ENCODE measurements around the gene MYBPHL. TPM values are rescaled to one million over a fixed set of nuclear protein-coding genes. Genes with fewer than 3 reads are reported as not detected.

Gene MYBPHL
- polyA plus RNA-seq, 1 of the 3 experiments (the other 2 are of a cell fraction), result 0.07 TPM

- no peaks in the 10 kb centered on the region for H3F3A ChIP-seq (replicated peaks; ENCODE audit: insufficient read depth)
- no peak for TF ChIP-seq MEF2A (IDR thresholded peaks at IDR 0.05; ENCODE audit: borderline replicate concordance, low read depth)
- no peak for TF ChIP-seq RCOR1 (IDR thresholded peaks at IDR 0.05; ENCODE audit: low read length)
- no peak for TF ChIP-seq FOXJ3 (CRISPR knock-in tag; IDR thresholded peaks at IDR 0.05)
- no peak for TF ChIP-seq RXRA (IDR thresholded peaks at IDR 0.05; ENCODE audit: borderline replicate concordance, low read depth)
- no peak for TF ChIP-seq EP300 (IDR thresholded peaks at IDR 0.05; ENCODE audit: borderline replicate concordance in 1 of 2, low read depth in 1 of 2, low read length in 1 of 2)
- ChIA-PET POLR2A (no interaction called here), CTCF (interaction anchor here (1.3 to 4.9 kb wide), 2 partner anchors 11 to 129 kb away, joined by 4 to 32 read pairs; partner anchors contain the start of gene SORT1)
- no peak overlapping the region for H3K9ac ChIP-seq
- no peaks in the 10 kb centered on the region for H3K9me2 ChIP-seq
- peaks cover 6 to 9% of the 10 kb centered on the region in 2 experiments for H3K4me1 ChIP-seq (ENCODE audit: control insufficient read depth in 1 of 2, insufficient read depth in 2 of 2, low read depth in 1 of 2, low read length in 1 of 2)
- H3K36me3 ChIP-seq (replicated peaks in 1 of 2; ENCODE audit: control insufficient read depth in 1 of 2, insufficient read depth in 2 of 2, low read length in 1 of 2), result no peaks in the 10 kb centered on the region
- H3K27ac ChIP-seq (ENCODE audit: low read depth in 2 of 2, low read length in 1 of 2), result no peak overlapping the region
- no peaks in the 10 kb centered on the region for H3K79me2 ChIP-seq (ENCODE audit: insufficient read depth)
- no peak overlapping the region for H3K4me3 ChIP-seq (ENCODE audit: low read depth in 2 of 2, low read length in 1 of 2)
- H3K27me3 ChIP-seq (ENCODE audit: insufficient read depth), result no peaks in the 10 kb centered on the region
- no peak overlapping the region for H3K4me2 ChIP-seq
- H3K9me3 ChIP-seq, result no peaks in the 10 kb centered on the region
- 84% methylated on average over 12 of the region's 17 CpGs for WGBS (ENCODE audit: low lambda C conversion rate)
- no peak overlapping the region for H2AFZ ChIP-seq (ENCODE audit: low read depth)
- DNase-seq, result no peak
- no peaks in the 10 kb centered on the region for H4K20me1 ChIP-seq (ENCODE audit: insufficient read depth)
Observed at GRCh38 chr1:109269981-109270622, 36.7 kb downstream of the MYBPHL start.

- Histone ChIP-seq H3K36me3 (replicated peaks in 1 of 2; ENCODE audit: control insufficient read depth in 1 of 2, insufficient read depth in 2 of 2, low read length in 1 of 2) (no peaks in the 10 kb centered on the region), H3K27me3 (ENCODE audit: insufficient read depth) (no peaks in the 10 kb centered on the region), H3K4me2 (no peak overlapping the region), H3K27ac (ENCODE audit: low read depth in 2 of 2, low read length in 1 of 2) (no peak overlapping the region), H4K20me1 (ENCODE audit: insufficient read depth) (no peaks in the 10 kb centered on the region), H3K4me3 (ENCODE audit: low read depth in 2 of 2, low read length in 1 of 2) (no peak overlapping the region), H3F3A (replicated peaks; ENCODE audit: insufficient read depth) (no peaks in the 10 kb centered on the region), H3K9me2 (no peaks in the 10 kb centered on the region), H3K4me1 (ENCODE audit: control insufficient read depth in 1 of 2, insufficient read depth in 2 of 2, low read depth in 1 of 2, low read length in 1 of 2) (peaks cover 0 to 2% of the 10 kb centered on the region in 2 experiments; a peak in 1 of 4 replicates), H3K9me3 (no peaks in the 10 kb centered on the region), H2AFZ (ENCODE audit: low read depth) (no peak overlapping the region), H3K79me2 (ENCODE audit: insufficient read depth) (no peaks in the 10 kb centered on the region), H3K9ac (no peak overlapping the region)
- DNase-seq, result no peak
- ChIA-PET CTCF (interaction anchor here (1.3 to 4.9 kb wide), 3 partner anchors 10 to 157 kb away, joined by 4 to 32 read pairs (median 5); partner anchors contain the start of gene SORT1), POLR2A (no interaction called here)
- TF ChIP-seq POLR2AphosphoS5 (IDR thresholded peaks at IDR 0.05; ENCODE audit: low read depth, low read length), result no peak
- no peak for TF ChIP-seq TAF1 (IDR thresholded peaks at IDR 0.05; ENCODE audit: borderline replicate concordance, low read depth, low read length)
- no peak for TF ChIP-seq MEF2A (IDR thresholded peaks at IDR 0.05; ENCODE audit: borderline replicate concordance, low read depth)
- 90% methylated on average over 17 of the region's 33 CpGs for WGBS (ENCODE audit: low lambda C conversion rate)
Observed at GRCh38 chr1:109269212-109269980, 37.4 kb downstream of the MYBPHL start.

- H3K4me1 ChIP-seq (ENCODE audit: control insufficient read depth in 1 of 2, insufficient read depth in 2 of 2, low read depth in 1 of 2, low read length in 1 of 2), result peaks cover 0 to 4% of the 10 kb centered on the region in 2 experiments; a peak in 1 of 4 replicates
- no peaks in the 10 kb centered on the region for H3K36me3 ChIP-seq (replicated peaks in 1 of 2; ENCODE audit: control insufficient read depth in 1 of 2, insufficient read depth in 2 of 2, low read length in 1 of 2)
- H3K9me3 ChIP-seq, result no peaks in the 10 kb centered on the region
- no peak overlapping the region for H3K4me2 ChIP-seq
- H3K9ac ChIP-seq, result no peak overlapping the region
- H3K79me2 ChIP-seq (ENCODE audit: insufficient read depth), result no peaks in the 10 kb centered on the region
- no peak overlapping the region for H2AFZ ChIP-seq (ENCODE audit: low read depth)
- H4K20me1 ChIP-seq (ENCODE audit: insufficient read depth), result no peaks in the 10 kb centered on the region
- H3K27me3 ChIP-seq (ENCODE audit: insufficient read depth), result no peaks in the 10 kb centered on the region
- no peak overlapping the region for H3K4me3 ChIP-seq (ENCODE audit: low read depth in 2 of 2, low read length in 1 of 2)
- no peak for DNase-seq
- ChIA-PET POLR2A (no interaction called here), CTCF (interaction anchor here (1.2 to 4.9 kb wide), 4 partner anchors 8 to 156 kb away, joined by 4 to 32 read pairs (median 5); partner anchors contain the start of gene SORT1)
- 93% methylated on average over 15 of the region's 29 CpGs for WGBS (ENCODE audit: low lambda C conversion rate)
- H3K9me2 ChIP-seq, result no peaks in the 10 kb centered on the region
- no peak overlapping the region for H3K27ac ChIP-seq (ENCODE audit: low read depth in 2 of 2, low read length in 1 of 2)
- H3F3A ChIP-seq (replicated peaks; ENCODE audit: insufficient read depth), result no peaks in the 10 kb centered on the region
- TF ChIP-seq NFIC (IDR thresholded peaks at IDR 0.05; ENCODE audit: borderline replicate concordance) (no peak), FOXM1 (IDR thresholded peaks at IDR 0.05; ENCODE audit: low read depth) (no peak), YY1 (IDR thresholded peaks at IDR 0.05; ENCODE audit: low read depth) (no peak), POLR2AphosphoS5 (IDR thresholded peaks at IDR 0.05; ENCODE audit: low read depth, low read length) (no peak), JUND (IDR thresholded peaks at IDR 0.05) (no peak), TAF1 (IDR thresholded peaks at IDR 0.05; ENCODE audit: borderline replicate concordance, low read depth, low read length) (no peak), ELF1 (IDR thresholded peaks at IDR 0.05) (no peak), USF2 (IDR thresholded peaks at IDR 0.05; ENCODE audit: borderline replicate concordance, low read depth, low read length) (no peak), MEF2A (IDR thresholded peaks at IDR 0.05; ENCODE audit: borderline replicate concordance, low read depth) (no peak), MAX (IDR thresholded peaks at IDR 0.05; ENCODE audit: low read depth) (no peak), CHD2 (IDR thresholded peaks at IDR 0.05; ENCODE audit: low read length, partially characterized antibody) (no peak), USF1 (IDR thresholded peaks at IDR 0.05; ENCODE audit: borderline replicate concordance, low read depth) (no peak), RFX5 (IDR thresholded peaks at IDR 0.05; ENCODE audit: low read length) (no peak), TCF12 (IDR thresholded peaks at IDR 0.05) (no peak)
Observed at GRCh38 chr1:109268431-109269211, 38.2 kb downstream of the MYBPHL start.
